Measurements from ENCODE around the gene CELF2.

The CELF2 gene

GRCh38 chr10:11331046-11331577 lies 313.4 kb downstream of the CELF2 start:
- Histone ChIP-seq H2AFZ (ENCODE audit: low read depth, low read length, severe bottlenecking) (no peak overlapping the region), H3F3A (ENCODE audit: insufficient read depth) (no peaks in the 10 kb centered on the region), H3K4me3 (ENCODE audit: insufficient read depth, low read length, poor library complexity, severe bottlenecking) (no peak overlapping the region), H3K4me2 (ENCODE audit: low read depth, low read length, poor library complexity, severe bottlenecking) (no peak overlapping the region), H3K9me3 (ENCODE audit: insufficient read depth, low read length) (no peaks in the 10 kb centered on the region), H3K36me3 (ENCODE audit: low read length) (no peaks in the 10 kb centered on the region), H3K79me2 (ENCODE audit: insufficient read depth, low read length) (no peaks in the 10 kb centered on the region), H3K27ac (ENCODE audit: low read depth, low read length) (no peak overlapping the region), H3K9ac (ENCODE audit: low read length) (no peak overlapping the region), H3K27me3 (ENCODE audit: low read length) (no peaks in the 10 kb centered on the region), H3K9me2 (replicated peaks; ENCODE audit: insufficient read depth, low read length) (no peaks in the 10 kb centered on the region), H4K20me1 (ENCODE audit: low read depth, low read length) (no peaks in the 10 kb centered on the region)
- no peak for TF ChIP-seq EZH2phosphoT487 (conservative IDR thresholded peaks at IDR 0.05; ENCODE audit: low read length)

- Histone ChIP-seq H3K27me3 (ENCODE audit: low read length) (no peaks in the 10 kb centered on the region), H3K27ac (ENCODE audit: low read depth, low read length) (no peak overlapping the region), H4K20me1 (ENCODE audit: low read depth, low read length) (no peaks in the 10 kb centered on the region), H3K36me3 (ENCODE audit: low read length) (no peaks in the 10 kb centered on the region), H3K4me3 (ENCODE audit: insufficient read depth, low read length, poor library complexity, severe bottlenecking) (no peak overlapping the region), H3K79me2 (ENCODE audit: insufficient read depth, low read length) (no peaks in the 10 kb centered on the region), H3K4me2 (ENCODE audit: low read depth, low read length, poor library complexity, severe bottlenecking) (no peak overlapping the region), H3F3A (ENCODE audit: insufficient read depth) (no peaks in the 10 kb centered on the region), H3K9me2 (replicated peaks; ENCODE audit: insufficient read depth, low read length) (no peaks in the 10 kb centered on the region), H2AFZ (ENCODE audit: low read depth, low read length, severe bottlenecking) (no peak overlapping the region), H3K9me3 (ENCODE audit: insufficient read depth, low read length) (no peaks in the 10 kb centered on the region), H3K9ac (ENCODE audit: low read length) (no peak overlapping the region)
- no peak for TF ChIP-seq EZH2phosphoT487 (conservative IDR thresholded peaks at IDR 0.05; ENCODE audit: low read length)
- TF ChIP-seq CTCF (IDR thresholded peaks at IDR 0.05; ENCODE audit: insufficient read depth, low read length, poor library complexity, severe bottlenecking): no peak
Measured at GRCh38 chr10:11331726-11332125, 314.1 kb downstream of the CELF2 start.

GRCh38 chr10:11332846-11333245 lies 315.2 kb downstream of the CELF2 start:
- H3K27me3 ChIP-seq (ENCODE audit: low read length): no peaks in the 10 kb centered on the region
- no peak overlapping the region for H3K4me3 ChIP-seq (ENCODE audit: insufficient read depth, low read length, poor library complexity, severe bottlenecking)
- no peaks in the 10 kb centered on the region for H3K36me3 ChIP-seq (ENCODE audit: low read length)
- no peaks in the 10 kb centered on the region for H3K79me2 ChIP-seq (ENCODE audit: insufficient read depth, low read length)
- H3K9ac ChIP-seq (ENCODE audit: low read length): no peak overlapping the region
- no peaks in the 10 kb centered on the region for H3K9me2 ChIP-seq (replicated peaks; ENCODE audit: insufficient read depth, low read length)
- no peaks in the 10 kb centered on the region for H4K20me1 ChIP-seq (ENCODE audit: low read depth, low read length)
- H3K27ac ChIP-seq (ENCODE audit: low read depth, low read length): no peak overlapping the region
- no peak overlapping the region for H2AFZ ChIP-seq (ENCODE audit: low read depth, low read length, severe bottlenecking)
- H3K9me3 ChIP-seq (ENCODE audit: insufficient read depth, low read length): no peaks in the 10 kb centered on the region
- no peak for TF ChIP-seq CTCF (IDR thresholded peaks at IDR 0.05; ENCODE audit: insufficient read depth, low read length, poor library complexity, severe bottlenecking)
- no peak for TF ChIP-seq EZH2phosphoT487 (conservative IDR thresholded peaks at IDR 0.05; ENCODE audit: low read length)
- H3F3A ChIP-seq (ENCODE audit: insufficient read depth): no peaks in the 10 kb centered on the region
- H3K4me2 ChIP-seq (ENCODE audit: low read depth, low read length, poor library complexity, severe bottlenecking): no peak overlapping the region

- H2AFZ ChIP-seq (ENCODE audit: low read depth, low read length, severe bottlenecking): no peak overlapping the region
- no peaks in the 10 kb centered on the region for H3K27me3 ChIP-seq (ENCODE audit: low read length)
- no peak overlapping the region for H3K27ac ChIP-seq (ENCODE audit: low read depth, low read length)
- no peaks in the 10 kb centered on the region for H3K9me2 ChIP-seq (replicated peaks; ENCODE audit: insufficient read depth, low read length)
- no peak overlapping the region for H3K9ac ChIP-seq (ENCODE audit: low read length)
- no peak overlapping the region for H3K4me3 ChIP-seq (ENCODE audit: insufficient read depth, low read length, poor library complexity, severe bottlenecking)
- H3K79me2 ChIP-seq (ENCODE audit: insufficient read depth, low read length): no peaks in the 10 kb centered on the region
- TF ChIP-seq EZH2phosphoT487 (conservative IDR thresholded peaks at IDR 0.05; ENCODE audit: low read length): no peak
- no peak for TF ChIP-seq CTCF (IDR thresholded peaks at IDR 0.05; ENCODE audit: insufficient read depth, low read length, poor library complexity, severe bottlenecking)
- H3F3A ChIP-seq (ENCODE audit: insufficient read depth): no peaks in the 10 kb centered on the region
- no peaks in the 10 kb centered on the region for H4K20me1 ChIP-seq (ENCODE audit: low read depth, low read length)
- H3K36me3 ChIP-seq (ENCODE audit: low read length): no peaks in the 10 kb centered on the region
- no peak overlapping the region for H3K4me2 ChIP-seq (ENCODE audit: low read depth, low read length, poor library complexity, severe bottlenecking)
- H3K9me3 ChIP-seq (ENCODE audit: insufficient read depth, low read length): no peaks in the 10 kb centered on the region
Measured at GRCh38 chr10:11334436-11334835, 316.8 kb downstream of the CELF2 start.

Measured in SU-DHL-6 (cell line).